Measurements from ENCODE around the gene CYLD.

- TF ChIP-seq CTCF (IDR thresholded peaks at IDR 0.05; ENCODE audit: insufficient read depth, low read length) (no peak), POLR2AphosphoS5 (IDR thresholded peaks at IDR 0.05; ENCODE audit: low read depth) (no peak), SPI1 (IDR thresholded peaks at IDR 0.05; ENCODE audit: borderline replicate concordance, low read depth) (no peak), GABPA (IDR thresholded peaks at IDR 0.05; ENCODE audit: low read depth) (no peak)
These were observed 100.7 kb downstream of the CYLD start for GRCh38 chr16:50842589-50842988.
